CD14-positive monocyte (primary cell): ENCODE results near the gene FAM111B. TPM values are rescaled to one million over a fixed set of nuclear protein-coding genes. Genes with fewer than 3 reads are reported as not detected.

Experiments used
- DNase-seq, 3 donors: peaks; one replicate each; pipeline ENCODE4 v3.0.0-alpha.2; 2011 to 2022
- H2AFZ ChIP-seq: 2 replicates; pipeline ENCODE4 v1.6.0; 2012; ENCODE audit warnings: mild to moderate bottlenecking, low read depth, low read length, inconsistent platforms; ENCODE audit not compliant: insufficient read depth, poor library complexity, severe bottlenecking
- H3K27ac ChIP-seq, 2 donors: 1 replicate in 1 of 2; 2 replicates in 1 of 2; pipeline ENCODE4 v1.5.1; 2012 to 2013; ENCODE audit warnings: low read length in 2 of 2, control low read depth in 1 of 2, inconsistent platforms in 1 of 2, low read depth in 1 of 2, mild to moderate bottlenecking in 1 of 2
- H3K27me3 ChIP-seq, 2 donors: one replicate each; pipeline versions ENCODE4 v1.6.0 to v1.6.1; 2011 to 2013; ENCODE audit warnings: low read length in 2 of 2; ENCODE audit not compliant: control insufficient read depth in 2 of 2, insufficient read depth in 2 of 2
- H3K36me3 ChIP-seq, 2 donors: replicated peaks in 1 of 2; 1 replicate in 1 of 2; 2 replicates in 1 of 2; pipeline versions ENCODE4 v1.5.1 to v1.6.1; 2012 to 2013; ENCODE audit warnings: low read length in 2 of 2, control low read depth in 1 of 2, inconsistent platforms in 1 of 2, mild to moderate bottlenecking in 1 of 2; ENCODE audit not compliant: insufficient read depth in 2 of 2, control insufficient read depth in 1 of 2
- H3K4me1 ChIP-seq, 2 donors: 1 replicate in 1 of 2; 2 replicates in 1 of 2; pipeline versions ENCODE4 v1.5.1 to v1.6.1; 2012 to 2013; ENCODE audit warnings: low read length in 2 of 2, control low read depth in 1 of 2, inconsistent platforms in 1 of 2, mild to moderate bottlenecking in 1 of 2, moderate library complexity in 1 of 2; ENCODE audit not compliant: insufficient read depth in 2 of 2, control insufficient read depth in 1 of 2
- H3K4me2 ChIP-seq: replicated peaks from 2 replicates; pipeline ENCODE3; 2012; ENCODE audit warnings: low read length, moderate library complexity, mild to moderate bottlenecking; ENCODE audit not compliant: poor library complexity, severe bottlenecking; ENCODE audit errors: extremely low read depth
- H3K4me3 ChIP-seq, 3 experiments: fragments of 200-600 bp in 1 of 3; sonication (generic) in 1 of 3; replicated peaks in 1 of 3; 1 replicate in 2 of 3; 2 replicates in 1 of 3; pipeline ENCODE4 v1.5.1; 2011 to 2013; ENCODE audit warnings: low read length in 3 of 3, mild to moderate bottlenecking in 3 of 3, control low read depth in 2 of 3, low read depth in 2 of 3, inconsistent platforms in 1 of 3, moderate library complexity in 1 of 3
- H3K79me2 ChIP-seq: 2 replicates; pipeline ENCODE4 v1.6.0; 2012; ENCODE audit warnings: mild to moderate bottlenecking, control low read depth, inconsistent platforms, low read length, moderate library complexity; ENCODE audit not compliant: insufficient read depth
- H3K9ac ChIP-seq: 2 replicates; pipeline ENCODE4 v1.6.0; 2017; ENCODE audit warnings: low read length, mild to moderate bottlenecking; ENCODE audit not compliant: insufficient read depth, poor library complexity, severe bottlenecking
- H3K9me3 ChIP-seq, 2 donors: replicated peaks in 1 of 2; 1 replicate in 1 of 2; 2 replicates in 1 of 2; pipeline versions ENCODE4 v1.5.1 to v1.6.1; 2012 to 2013; ENCODE audit warnings: low read length in 2 of 2, control low read depth in 1 of 2; ENCODE audit not compliant: control insufficient read depth in 1 of 2, insufficient read depth in 1 of 2
- H4K20me1 ChIP-seq: 2 replicates; pipeline ENCODE4 v1.6.0; 2012; ENCODE audit warnings: mild to moderate bottlenecking, low read length, control low read depth, moderate library complexity; ENCODE audit not compliant: insufficient read depth
- H3K27ac Mint-ChIP-seq, 7 donors: one replicate each; pipeline ENCODE4 v1.8.0; 2020; ENCODE audit warnings: mild to moderate bottlenecking in 7 of 7, mixed read lengths in 7 of 7, moderate library complexity in 6 of 7, inconsistent platforms in 2 of 7
- H3K27me3 Mint-ChIP-seq, 3 donors: one replicate each; pipeline ENCODE4 v1.8.0; 2021 to 2022; ENCODE audit warnings: low read depth in 3 of 3, mild to moderate bottlenecking in 3 of 3, mixed read lengths in 3 of 3, moderate library complexity in 3 of 3, inconsistent platforms in 1 of 3
- H3K36me3 Mint-ChIP-seq, 2 donors: one replicate each; pipeline ENCODE4 v1.8.0; 2020; ENCODE audit warnings: mixed read lengths in 2 of 2, inconsistent platforms in 1 of 2, mild to moderate bottlenecking in 1 of 2
- H3K4me1 Mint-ChIP-seq: one replicate; pipeline ENCODE4 v1.8.0; 2020; ENCODE audit warnings: mild to moderate bottlenecking, mixed read lengths
- H3K4me3 Mint-ChIP-seq, 2 donors: one replicate each; pipeline ENCODE4 v1.8.0; 2020; ENCODE audit warnings: mild to moderate bottlenecking in 2 of 2, mixed read lengths in 2 of 2, moderate library complexity in 1 of 2
- H3K9me3 Mint-ChIP-seq, 7 donors: one replicate each; pipeline ENCODE4 v1.8.0; 2020 to 2022; ENCODE audit warnings: mixed read lengths in 7 of 7, mild to moderate bottlenecking in 6 of 7, moderate library complexity in 6 of 7, inconsistent platforms in 2 of 7
- CTCF ChIP-seq: fragments of 200-600 bp; IDR thresholded peaks from one replicate; pipeline ENCODE4 v1.8.0; 2022; ENCODE audit warnings: antibody characterized with exemption, mild to moderate bottlenecking
- WGBS: methylation state at CpG from one replicate; pipeline ENCODE4 v1.1.5; 2013; ENCODE audit warnings: missing lambda C conversion rate; ENCODE audit not compliant: insufficient coverage; 5-methylcytosine and 5-hydroxymethylcytosine counted together
- intact Hi-C, 2 donors: fragments of 100-400 bp; cut with micrococcal nuclease; formaldehyde crosslinking; loops; one replicate each; pipeline versions ENCODE4 v1.15.0 to v1.15.1; 2023
- polyA plus RNA-seq, 3 donors: library from polyadenylated mRNA; depleted of rRNA in 1 of 3; unstranded in 2 of 3; stranded (reverse) in 1 of 3; fragments of 300-500 nt in 2 of 3; fragments of >200 nt in 1 of 3; fragmentation: Illumina TruSeq in 2 of 3; gene quantifications; 1 replicate in 2 of 3; 2 replicates in 1 of 3; pipeline ENCODE4 v1.2.3, GENCODE V29; 2012 to 2021

Gene FAM111B
- polyA plus RNA-seq, 3 donors: 0.09 TPM; not detected in 2

DNA sequence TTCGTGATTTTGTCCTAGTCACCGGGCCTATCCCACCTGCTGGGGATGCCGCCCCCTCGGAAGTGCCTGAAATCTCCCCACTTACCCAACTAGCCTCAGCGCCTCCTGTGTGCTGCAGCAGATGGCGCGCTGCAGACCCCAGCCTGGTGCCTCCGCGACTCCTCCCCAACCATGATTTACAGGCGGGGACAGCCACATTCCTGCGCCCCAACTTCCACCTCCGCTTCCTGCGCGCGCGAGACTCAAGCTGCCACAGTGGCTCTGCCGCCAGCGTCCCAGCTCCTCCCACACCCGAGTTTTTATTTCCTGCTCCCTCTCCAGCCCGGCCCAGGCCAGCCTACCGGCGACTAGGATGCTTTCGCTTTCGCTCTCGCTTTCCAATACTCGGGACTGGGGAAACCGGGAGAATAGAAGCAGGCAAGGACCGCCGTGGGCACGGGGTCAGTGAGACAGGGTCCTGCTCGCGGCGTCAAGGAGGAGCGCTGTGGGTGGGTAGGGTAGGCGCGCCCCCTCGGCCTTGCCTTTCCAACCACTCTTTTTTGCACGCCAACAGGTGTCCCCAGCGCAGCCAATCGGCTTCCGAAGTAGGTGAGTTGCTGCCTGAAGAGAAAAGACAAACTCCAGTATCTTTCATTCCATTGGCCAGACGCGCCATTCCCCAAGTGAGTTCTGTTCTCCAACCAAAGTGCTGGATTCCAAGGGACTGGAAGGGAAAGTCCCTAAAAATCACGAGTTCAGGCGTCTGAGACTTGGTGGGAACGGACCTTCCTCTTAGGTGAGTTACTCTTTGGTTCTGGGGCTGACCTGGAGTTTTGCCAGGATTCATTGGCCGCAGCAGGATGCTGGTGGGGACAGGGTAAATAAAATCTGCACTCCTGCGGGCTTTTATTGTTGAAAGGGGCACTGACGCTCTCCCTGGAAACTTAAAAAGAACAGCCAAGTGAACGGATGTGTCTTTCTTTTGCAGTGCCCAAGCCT, 35.8 kb downstream of the FAM111B start, which contains the start of gene FAM111A:
Gene FAM111A, plus strand, starts transcription at position 327 of the 978 bp plus-strand sequence. CDS start 6,017 bp downstream, outside the sequence.
- Mint-ChIP-seq H3K4me1 (peaks cover 57% of the 10 kb centered on the region), H3K27ac (peak within 1 kb of the TSS; percentile 95 to 98 (median 97)), H3K9me3 (no peaks in the 10 kb centered on the region), H3K36me3 (peaks cover 15 to 20% of the 10 kb centered on the region in 2 donors), H3K27me3 (no peaks in the 10 kb centered on the region), H3K4me3 (peak within 1 kb of the TSS; percentile 97 to 100)
- peak within 1 kb of the TSS; percentile 80 to 99 (median 83) for H3K4me3 ChIP-seq
- peak within 1 kb of the TSS; percentile 93 to 99 for H3K27ac ChIP-seq
- peak within 1 kb of the TSS; percentile 98 for H2AFZ ChIP-seq
- WGBS: 0% methylated on average over 34 of the region's 50 CpGs
- H3K4me1 ChIP-seq: peaks cover 43 to 56% of the 10 kb centered on the region in 2 donors
- H4K20me1 ChIP-seq: peaks cover 4% of the 10 kb centered on the region
- H3K4me2 ChIP-seq: peak within 1 kb of the TSS; percentile 99
- H3K36me3 ChIP-seq: peaks cover 2 to 15% of the 10 kb centered on the region in 2 donors
- intact Hi-C loops: loop anchor here (5.0 to 10.0 kb wide), 3 partner anchors 36 to 568 kb away; partner anchors contain the start of genes FAM111B (in 1 of the 2), LPXN (in 1 of the 2) and ZFP91 (in 1 of the 2)
- TF ChIP-seq CTCF: no peak
- H3K79me2 ChIP-seq: peaks cover 54% of the 10 kb centered on the region
- no peaks in the 10 kb centered on the region for H3K9me3 ChIP-seq
- H3K27me3 ChIP-seq: no peaks in the 10 kb centered on the region
- DNase-seq: peak; percentile 82 to 88 (median 87)
- H3K9ac ChIP-seq: peak within 1 kb of the TSS; percentile 93

DNA sequence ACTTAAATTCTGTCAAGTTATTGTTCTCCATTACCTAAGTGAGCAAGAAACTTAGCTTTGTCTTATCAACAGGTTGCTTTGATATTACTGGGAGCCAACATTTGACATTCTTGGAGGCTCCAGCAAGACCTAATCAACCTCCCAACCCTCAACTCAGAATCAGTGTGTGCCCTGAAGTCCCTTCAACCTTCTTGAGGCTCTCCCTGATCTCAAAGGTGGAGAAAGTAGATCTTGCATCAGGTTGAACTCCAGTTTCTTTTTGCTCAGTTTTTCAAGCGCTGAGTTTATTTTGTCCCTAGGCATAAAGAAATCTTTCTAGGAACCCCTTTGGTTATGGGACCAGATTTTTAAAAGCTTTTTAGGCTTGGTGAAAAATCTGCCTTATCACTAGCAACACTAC, 37.1 kb downstream of the FAM111B start:
- Histone ChIP-seq H3K4me1 (peaks cover 43 to 56% of the 10 kb centered on the region in 2 donors), H3K4me3 (peak overlapping the region; percentile 53 to 99 (median 55)), H2AFZ (peak overlapping the region; percentile 86), H3K79me2 (peaks cover 67% of the 10 kb centered on the region), H3K9me3 (no peaks in the 10 kb centered on the region), H3K27me3 (no peaks in the 10 kb centered on the region), H4K20me1 (peaks cover 4% of the 10 kb centered on the region), H3K27ac (peak overlapping the region; percentile 91 to 99), H3K36me3 (peaks cover 5 to 23% of the 10 kb centered on the region in 2 donors), H3K9ac (peak overlapping the region; percentile 70), H3K4me2 (peak overlapping the region; percentile 99)
- intact Hi-C loops: loop anchor here (5.0 to 10.0 kb wide), 3 partner anchors 37 to 569 kb away; partner anchors contain the start of genes FAM111B (in 1 of the 2), LPXN (in 1 of the 2) and ZFP91 (in 1 of the 2)
- Mint-ChIP-seq H3K4me1 (peaks cover 60% of the 10 kb centered on the region), H3K27me3 (no peaks in the 10 kb centered on the region), H3K27ac (peak overlapping the region; percentile 96 to 98 (median 97)), H3K4me3 (peak overlapping the region; percentile 82 to 97), H3K36me3 (peaks cover 18 to 25% of the 10 kb centered on the region in 2 donors), H3K9me3 (no peaks in the 10 kb centered on the region)
- no peak for TF ChIP-seq CTCF
- no CpG with 5 or more reads among the region's 1 CpG for WGBS
- DNase-seq: no peak
